Measurements from ENCODE around the gene C18orf63.
"Not testable (repeated sequence)": the region's sequence is repeated elsewhere in the genome, so short reads cannot be mapped to it uniquely, and the experiment has no call there.

C18orf63 gene

GRCh38 chr18:74326791-74327190, 11.2 kb downstream of the C18orf63 start:
- not testable (repeated sequence) for DNase-seq (ENCODE audit: low read depth)

- DNase-seq (ENCODE audit: low read depth), result no peak
Observed at GRCh38 chr18:74328206-74328605, 12.6 kb downstream of the C18orf63 start.

DNA sequence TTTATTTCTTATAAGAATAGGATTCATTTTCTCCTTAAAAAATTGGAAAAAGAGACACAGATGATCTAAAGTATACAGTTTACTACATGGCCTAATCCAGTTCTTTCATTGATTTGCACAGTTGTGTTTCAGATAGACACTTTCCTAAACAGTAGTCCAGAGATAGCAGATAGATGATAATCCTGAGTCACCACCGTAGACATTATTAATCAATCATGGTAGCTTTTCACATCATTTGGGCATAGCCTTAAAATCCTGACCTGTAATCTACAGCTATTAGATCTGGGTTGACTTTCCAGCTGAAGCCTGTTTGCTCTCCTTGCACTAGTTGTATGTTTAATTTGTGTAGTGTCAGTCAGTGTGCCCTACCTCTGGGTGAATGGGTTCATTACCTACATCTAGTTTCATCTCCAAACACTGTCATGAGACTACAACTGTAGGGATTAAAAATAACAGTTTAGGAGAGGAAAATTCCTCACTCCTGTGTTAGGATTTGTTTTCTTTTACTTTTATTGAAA, 14.1 kb downstream of the C18orf63 start:
- DNase-seq (ENCODE audit: low read depth), result no peak

DNA sequence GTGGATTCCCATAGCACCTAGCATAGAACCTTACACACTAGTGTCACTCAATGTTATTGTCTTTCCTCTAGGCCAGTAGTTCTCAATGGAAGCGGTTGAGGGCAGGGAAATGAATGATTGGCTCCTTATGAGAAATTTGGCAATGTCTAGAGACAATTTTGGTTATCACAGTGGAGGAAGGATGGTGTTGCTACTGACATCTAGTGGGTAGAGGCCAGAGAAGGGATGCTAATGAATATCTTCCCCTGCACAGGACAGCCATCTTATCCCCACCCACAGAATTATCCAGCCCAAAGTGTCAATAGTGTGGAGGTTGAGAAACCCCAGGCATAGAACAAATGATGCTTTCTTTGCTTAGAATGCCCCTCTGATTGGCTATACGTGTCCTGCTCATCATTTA, 15.8 kb downstream of the C18orf63 start:
- no peak for DNase-seq (ENCODE audit: low read depth)

DNA sequence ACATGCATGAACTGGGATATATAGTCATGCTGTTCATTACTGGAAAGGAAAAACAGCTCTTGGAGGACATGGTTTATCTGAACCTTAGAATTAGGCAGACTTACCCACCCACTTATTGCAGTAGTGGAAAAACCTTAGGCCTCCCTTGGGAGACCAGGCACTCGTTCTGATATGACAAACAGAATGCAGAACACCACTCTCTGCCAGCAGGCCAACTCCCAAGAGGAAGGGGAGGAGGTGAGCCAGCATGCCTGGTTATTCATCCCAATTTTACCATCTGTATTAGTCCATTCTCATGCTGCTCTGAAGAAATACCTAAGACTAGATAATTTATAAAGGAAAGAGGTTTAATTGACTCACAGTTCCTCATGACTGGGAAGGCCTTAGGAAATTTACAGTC, 17.5 kb downstream of the C18orf63 start:
- DNase-seq (ENCODE audit: low read depth), result no peak

GRCh38 chr18:74334242-74334893, 18.7 kb downstream of the C18orf63 start:
- no peak for DNase-seq (ENCODE audit: low read depth)

DNA sequence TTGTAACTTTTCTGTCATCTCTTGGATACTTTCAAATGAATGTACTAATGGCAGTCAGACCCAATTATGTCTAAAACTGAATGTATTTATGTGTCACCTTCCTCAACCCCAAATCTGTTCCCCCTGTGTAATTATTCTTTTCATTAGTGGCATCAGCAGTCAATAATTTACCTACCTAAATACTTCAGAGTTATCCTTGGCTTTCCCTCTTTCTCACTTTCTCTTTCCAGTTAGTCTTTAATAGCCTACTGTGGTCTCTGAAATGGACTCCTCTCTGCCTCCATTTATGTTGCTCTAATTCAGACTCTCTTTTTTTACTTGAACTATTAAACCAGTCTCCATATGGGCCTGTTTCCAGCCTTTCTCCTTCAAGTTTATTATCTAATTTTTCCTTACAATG, 21.0 kb downstream of the C18orf63 start:
- no peak for DNase-seq (ENCODE audit: low read depth)

- no peak for DNase-seq (ENCODE audit: low read depth)
Observed at GRCh38 chr18:74337155-74337911, 21.7 kb downstream of the C18orf63 start.

DNA sequence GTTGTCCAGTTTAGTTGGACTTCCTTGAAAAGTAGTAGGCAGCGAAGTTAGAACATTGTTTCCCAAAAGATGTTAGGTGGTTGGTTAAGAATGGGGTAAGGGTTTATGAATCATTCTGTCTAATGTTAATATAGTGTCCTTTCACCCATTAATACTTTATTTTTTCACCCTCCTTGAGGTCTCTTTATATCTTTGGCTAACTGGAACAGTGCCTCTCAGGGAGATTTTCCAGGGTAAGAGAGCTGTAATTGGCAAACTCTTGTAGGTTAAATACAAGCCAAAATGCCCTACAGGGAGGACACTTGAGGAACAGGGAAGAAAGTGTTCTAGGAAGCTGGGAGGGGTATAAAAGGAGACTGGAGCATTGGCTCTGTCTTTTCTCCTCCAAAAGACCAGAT, 22.3 kb downstream of the C18orf63 start:
- no peak for DNase-seq (ENCODE audit: low read depth)

DNA sequence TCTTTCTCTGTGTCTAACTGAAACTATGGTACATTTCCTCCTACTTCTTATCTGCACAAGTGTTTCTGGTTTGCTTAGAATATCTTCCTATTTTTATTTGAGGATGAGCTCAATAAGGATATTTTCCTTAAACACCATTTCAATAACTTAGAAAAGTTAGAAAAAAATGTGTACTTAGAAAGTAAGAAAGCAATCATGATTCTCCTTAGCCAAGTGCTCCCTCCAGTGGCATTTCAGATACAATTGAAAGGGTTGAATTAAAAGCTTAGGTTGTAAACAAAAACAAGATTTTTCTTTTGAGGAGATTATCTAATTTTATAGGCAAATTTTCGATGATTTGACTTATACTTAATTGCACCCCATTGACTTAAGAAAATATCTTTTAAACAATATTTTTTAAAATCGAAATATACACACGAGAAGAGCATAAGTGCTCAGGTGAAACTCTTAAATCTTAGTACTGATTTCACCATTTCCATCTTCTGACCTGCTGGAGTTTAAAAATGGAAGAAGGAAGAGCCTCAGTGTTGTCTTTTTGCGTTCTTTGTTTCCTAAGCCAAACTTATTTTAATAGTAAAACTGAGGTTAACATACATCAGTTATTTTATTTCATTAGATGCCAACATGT, 26.9 kb downstream of the C18orf63 start:
- no peak for DNase-seq (ENCODE audit: low read depth)

- no peak for DNase-seq (ENCODE audit: low read depth)
Observed at GRCh38 chr18:74346206-74346605, 30.6 kb downstream of the C18orf63 start.

GRCh38 chr18:74348581-74348980, 32.9 kb downstream of the C18orf63 start:
- DNase-seq (ENCODE audit: low read depth), result no peak

DNA sequence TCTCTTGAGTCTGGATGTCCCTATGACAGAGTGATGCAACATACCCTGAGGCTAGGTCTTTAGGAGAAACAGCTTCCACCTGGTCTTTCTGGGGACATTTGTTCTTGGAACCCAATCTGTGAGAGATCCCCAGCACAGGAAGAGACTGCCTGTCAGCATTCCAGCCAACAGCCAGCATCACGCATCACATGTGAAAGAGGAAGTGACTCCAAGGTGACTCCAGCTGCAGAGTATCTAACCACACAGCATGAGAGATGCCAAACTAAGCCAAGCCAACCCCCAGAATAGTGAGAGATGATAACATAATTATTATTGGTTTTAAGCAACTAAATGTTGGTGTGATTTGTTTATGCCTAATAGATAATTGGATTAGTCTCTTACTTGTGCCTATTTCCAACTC, 35.7 kb downstream of the C18orf63 start:
- no peak for DNase-seq (ENCODE audit: low read depth)

- DNase-seq (ENCODE audit: low read depth), result peak; percentile 22
Observed at GRCh38 chr18:74353169-74353775, 37.6 kb downstream of the C18orf63 start.

- no peak for DNase-seq (ENCODE audit: low read depth)
Observed at GRCh38 chr18:74356959-74357358, 41.3 kb downstream of the C18orf63 start.

DNA sequence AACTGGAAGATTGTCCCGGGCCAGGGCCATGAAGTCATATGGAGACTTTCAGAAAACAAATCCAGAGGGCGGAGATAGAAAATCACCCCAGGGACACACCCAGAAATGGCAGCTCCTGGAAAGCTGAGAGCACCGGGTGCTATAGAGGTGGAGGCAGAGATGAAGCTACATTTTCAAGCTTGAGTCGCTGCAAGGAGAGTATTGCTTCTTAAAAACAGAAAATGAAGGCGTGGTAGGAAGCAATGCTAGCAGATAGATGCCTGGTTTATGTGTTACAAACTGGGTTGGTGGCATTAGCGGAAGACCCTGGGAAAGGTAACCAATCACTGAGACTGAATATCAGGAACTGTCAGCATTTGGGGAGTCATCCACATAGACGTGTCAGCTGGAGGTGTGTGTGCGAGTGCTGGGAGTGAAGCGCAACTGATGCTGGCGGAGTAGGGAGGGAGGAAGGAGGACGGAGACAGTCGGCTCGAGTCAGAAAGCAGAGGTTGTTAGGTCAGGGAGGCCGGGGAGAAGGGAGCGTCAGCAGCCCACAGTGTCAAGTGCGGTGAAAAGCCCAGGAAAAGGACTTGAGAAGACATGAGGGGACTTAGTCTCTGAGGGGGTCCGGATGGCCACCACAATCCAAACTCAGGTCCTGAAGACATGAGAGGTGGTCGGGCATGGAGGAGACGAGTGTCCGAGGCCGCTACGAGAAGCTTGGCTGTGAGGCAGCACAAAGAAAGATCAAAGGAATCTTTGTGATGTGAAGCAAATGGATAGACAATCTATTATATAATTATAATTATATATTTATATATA, 45.4 kb downstream of the C18orf63 start:
- DNase-seq (ENCODE audit: low read depth), result no peak

DNA sequence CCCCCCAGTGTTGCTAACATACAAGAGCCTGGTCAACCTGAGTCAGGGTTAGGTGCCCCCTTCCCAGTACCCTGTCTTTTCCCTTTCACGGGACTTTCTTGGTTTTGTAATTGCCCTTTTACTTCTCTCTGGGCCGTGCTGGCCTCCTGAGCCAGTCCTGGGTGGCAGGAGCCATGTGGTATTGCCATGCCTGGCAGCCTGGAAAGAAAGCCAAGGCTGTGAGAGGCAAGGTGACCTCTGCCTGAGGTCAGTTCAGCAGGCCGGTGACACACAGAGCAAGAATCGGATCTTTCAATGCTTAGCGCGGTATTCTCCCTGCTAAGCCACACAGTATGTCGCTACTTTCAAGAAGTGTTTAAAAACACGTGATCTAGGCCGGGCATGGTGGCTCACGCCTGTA, 52.3 kb downstream of the C18orf63 start:
- DNase-seq (ENCODE audit: low read depth), result no peak

GRCh38 chr18:74368901-74369705, 53.5 kb downstream of the C18orf63 start:
- no peak for DNase-seq (ENCODE audit: low read depth)

- no peak for DNase-seq (ENCODE audit: low read depth)
Observed at GRCh38 chr18:74370115-74370514, 54.5 kb downstream of the C18orf63 start.

DNA sequence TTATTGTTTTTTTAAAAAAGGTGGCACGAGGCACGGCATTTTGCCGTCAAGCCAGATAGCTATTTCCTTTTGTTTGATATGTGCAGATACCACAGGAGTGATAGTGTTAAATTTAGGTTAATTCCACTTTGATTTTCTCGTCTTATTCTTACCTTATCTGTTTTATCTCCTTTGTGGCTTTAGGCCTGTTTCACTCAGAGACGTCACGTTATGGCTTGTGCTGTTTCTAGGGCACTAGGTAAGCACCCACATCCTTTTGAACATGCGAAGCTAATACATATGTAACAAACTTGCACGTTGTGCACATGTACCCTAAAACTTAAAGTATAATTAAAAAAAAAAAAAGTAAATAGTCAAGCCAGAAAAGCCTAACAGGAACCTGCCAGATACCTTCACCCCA, 57.8 kb downstream of the C18orf63 start:
- DNase-seq (ENCODE audit: low read depth), result peak; percentile 31

GRCh38 chr18:74375999-74376398, 60.4 kb downstream of the C18orf63 start:
- no peak for DNase-seq (ENCODE audit: low read depth)
